GM18861 (cell line): ENCODE data around the gene SLC38A10.

Source experiments
- ATAC-seq: cut with Tn5 transposase; IDR thresholded peaks from one replicate; pipeline ENCODE4 v1.9.1; 2021; ENCODE audit not compliant: unreplicated experiment

Gene SLC38A10

DNA sequence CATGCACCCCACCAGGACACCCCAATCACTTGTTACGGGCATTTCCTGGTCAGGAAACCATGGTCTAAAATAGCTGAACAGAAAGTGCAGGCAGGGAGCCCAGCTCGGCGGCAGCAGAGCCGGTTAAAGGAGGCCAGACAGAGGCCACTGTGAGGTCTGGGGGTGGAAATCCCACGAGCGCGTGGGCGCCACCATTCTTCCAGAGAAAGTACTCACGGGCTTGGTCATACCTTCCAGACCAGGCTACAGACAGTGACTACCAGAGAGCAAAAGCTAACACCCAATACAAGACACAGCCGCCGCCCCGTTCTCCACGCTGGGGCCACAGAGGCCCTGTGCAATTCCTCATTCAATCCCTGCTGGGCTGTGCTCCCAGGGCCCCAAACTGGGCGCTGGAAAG, 84.2 kb downstream of the SLC38A10 start:
- no peak for ATAC-seq

DNA sequence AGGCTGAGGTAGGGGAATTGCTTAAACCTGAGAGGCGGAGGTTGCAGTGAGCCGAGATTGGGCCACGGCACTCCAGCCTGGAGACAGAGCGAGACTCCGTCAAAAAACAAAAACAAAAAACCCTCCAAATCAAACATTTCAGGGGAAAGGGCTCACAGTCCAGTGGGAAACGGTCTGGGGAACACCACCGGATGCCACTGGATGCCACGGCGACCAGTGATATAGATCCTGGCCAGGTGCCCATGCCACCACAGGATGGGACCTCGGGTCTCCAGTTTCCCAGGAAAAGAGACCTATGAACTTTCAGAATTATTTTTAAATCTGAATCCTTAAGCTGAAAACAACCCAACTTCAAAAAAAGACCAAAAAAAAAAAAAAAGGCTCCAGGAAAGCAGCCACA, 84.6 kb downstream of the SLC38A10 start:
- no peak for ATAC-seq

DNA sequence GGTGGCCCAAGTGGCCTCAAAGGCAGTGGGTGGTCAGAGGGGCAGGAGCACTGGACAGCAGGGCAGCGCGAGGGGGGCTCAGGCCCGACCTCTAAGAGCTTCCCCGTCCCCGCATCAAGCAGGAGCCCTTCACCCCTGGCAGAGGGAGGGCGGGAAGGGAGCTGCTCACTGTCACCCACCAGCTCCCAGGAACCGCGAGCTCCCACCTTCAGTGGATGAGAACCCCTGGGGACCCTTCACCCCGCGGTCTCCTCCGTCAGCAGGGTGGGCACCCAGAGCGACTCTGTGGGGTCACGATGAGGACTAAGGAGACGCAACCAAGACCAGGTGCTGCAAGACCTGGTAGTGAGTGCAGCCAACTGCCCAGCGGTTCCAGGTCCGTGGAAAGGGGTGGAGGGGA, 86.0 kb downstream of the SLC38A10 start:
- no peak for ATAC-seq

DNA sequence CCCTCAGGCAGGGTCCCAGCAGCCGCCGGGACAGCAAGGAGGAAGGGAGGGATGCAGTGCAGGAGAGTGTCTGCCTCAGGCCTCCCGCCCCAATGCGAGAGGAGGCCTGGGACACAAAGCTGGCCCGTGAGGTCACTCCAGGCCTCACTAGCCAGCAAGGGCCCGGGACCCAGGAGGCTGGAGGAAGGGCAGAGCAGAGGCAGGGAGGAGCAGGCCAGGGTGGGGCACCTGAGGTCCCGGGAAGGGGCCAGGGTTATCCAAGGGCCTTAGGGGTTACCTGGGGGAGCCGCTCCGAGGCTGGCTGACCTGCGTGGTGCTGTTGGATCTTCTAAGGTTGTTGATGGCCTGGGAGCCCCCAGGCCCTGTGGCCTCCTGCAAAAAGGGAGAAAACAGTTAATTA, 86.5 kb downstream of the SLC38A10 start:
- no peak for ATAC-seq

DNA sequence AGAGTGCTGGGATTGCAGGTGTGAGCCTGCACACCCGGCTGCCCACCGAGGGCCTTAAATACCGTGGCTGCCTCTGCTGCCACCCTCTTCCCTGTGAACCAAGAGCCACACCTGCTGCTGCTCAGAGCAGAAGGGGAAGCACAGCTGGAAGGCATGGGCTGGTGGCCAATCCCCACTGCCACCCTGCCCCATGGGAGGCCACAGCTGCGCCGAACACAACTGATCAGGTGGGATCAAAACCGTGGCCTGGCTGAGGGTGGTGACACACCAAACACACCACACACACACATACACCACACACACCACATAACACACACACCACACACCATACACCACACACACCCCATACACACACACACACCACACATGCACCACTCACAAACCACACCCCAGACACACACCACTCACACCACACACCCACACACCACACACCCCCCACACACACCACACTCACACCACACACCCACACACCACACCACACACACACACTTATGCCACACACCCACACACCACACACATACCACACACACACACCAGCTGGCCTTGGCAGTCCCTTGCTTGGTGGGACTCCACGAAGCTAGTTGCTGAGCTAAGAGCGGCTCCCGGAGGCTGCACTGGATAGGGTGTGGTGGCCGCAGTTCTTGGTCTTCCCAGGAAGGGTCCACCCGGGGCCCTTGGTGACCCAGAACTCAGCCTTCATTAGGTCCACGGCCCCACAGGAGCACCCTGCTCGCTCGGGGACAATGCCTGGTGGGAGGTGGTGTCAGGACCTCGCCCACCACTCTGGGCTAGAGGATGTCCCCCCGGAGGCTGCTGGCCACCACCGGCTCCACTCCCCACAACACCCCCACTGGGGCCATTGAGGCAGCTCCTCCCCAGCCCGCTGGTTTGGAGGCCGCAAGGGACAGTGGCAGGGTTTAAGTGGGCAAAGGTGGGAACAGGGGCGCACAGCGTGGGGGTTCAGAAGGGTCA, 87.2 kb downstream of the SLC38A10 start:
- ATAC-seq, result no peak

DNA sequence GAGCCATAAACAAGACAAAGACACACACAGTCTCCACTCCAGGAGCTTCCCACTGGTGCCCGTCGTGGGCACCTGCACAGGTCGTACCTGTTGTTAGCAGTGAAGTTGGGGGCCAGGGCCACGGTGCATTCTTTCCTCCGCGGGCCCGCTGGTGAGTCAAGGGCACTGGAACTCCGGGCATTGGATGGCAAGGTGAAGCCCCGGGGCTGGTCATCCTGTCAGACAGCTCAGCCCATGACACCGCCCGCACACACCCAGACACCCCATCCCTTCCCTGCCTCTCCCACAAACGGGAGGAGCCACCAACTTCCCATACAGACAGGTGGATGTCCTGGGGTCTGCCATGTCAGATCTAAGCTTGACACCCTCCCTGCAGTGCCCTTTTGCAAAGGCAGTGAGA, 88.5 kb downstream of the SLC38A10 start:
- no peak for ATAC-seq

DNA sequence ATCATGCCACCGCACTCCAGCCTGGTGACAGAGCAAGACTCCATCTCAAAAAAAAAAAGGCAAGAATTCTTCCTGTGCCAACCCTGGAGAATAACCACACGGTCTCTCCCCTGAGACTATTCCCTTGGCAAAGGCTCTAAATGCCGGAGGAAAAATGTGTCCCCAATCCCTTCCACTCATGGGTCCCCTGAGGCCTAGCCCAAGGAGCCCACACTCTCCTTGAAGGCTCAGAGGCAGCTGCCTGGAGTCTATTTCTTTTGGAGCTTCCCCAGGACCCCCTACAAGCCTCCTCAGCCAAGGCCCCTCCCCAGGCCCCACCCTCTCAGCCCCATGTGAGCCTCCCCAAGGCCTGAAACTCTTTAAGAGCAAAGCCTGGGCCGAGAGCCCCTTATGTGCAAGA, 88.9 kb downstream of the SLC38A10 start:
- no peak for ATAC-seq

DNA sequence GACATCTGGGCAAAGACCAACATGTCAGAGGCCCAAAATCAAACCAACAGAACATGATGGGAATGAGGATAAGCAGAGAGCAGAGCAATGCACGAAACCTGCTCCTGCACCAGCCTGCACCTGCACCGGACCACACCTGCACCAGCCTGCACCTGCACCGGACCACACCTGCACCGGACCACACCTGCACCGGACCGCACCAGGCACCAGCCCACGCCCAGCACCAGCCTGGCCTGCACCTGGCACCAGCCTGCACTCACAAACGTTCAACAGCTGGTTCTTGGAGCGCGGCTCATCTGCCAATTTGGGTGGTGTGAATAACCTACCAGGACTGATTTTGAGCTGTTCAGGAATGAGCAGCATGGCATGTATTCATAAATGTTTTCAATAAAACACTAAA, 90.5 kb downstream of the SLC38A10 start:
- ATAC-seq, result no peak

DNA sequence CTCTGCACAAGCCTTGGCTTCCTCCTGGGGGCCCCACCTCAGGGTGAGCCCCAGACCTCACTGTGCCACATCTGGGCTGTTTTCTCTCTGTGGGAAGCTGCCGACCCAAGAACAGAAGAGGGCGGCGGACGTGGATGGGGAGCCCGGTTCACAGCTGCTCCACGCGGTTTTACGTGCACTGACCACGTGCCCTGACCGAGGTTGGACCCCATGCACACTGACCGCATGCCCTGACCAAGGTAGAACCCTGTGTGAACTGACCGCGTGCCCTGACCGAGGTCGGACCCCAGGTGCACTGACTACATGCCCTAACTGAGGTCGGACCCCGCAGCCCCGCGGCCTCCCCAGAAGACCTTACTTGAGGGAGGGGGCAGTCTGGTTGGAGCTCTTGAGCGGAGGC, 92.0 kb downstream of the SLC38A10 start:
- ATAC-seq, result no peak

DNA sequence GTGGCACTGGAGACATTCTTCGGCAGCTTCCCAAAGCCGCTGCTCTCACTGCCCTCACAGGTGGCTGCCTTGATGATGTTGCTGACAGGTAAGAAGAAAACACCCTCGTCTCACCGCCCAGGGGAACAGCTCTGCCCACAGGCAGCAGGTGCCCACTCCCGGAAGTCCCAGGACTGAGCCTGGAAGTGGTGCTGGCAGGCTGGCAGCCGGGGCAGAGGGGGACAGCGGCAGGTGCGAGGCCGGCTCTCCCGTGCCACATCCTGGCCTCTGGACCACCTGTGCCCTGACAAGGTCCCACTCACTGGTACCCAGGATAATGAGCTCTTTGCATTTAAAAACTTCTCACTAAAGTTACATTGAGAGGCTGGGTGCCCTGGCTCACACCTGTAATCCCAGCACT, 92.8 kb downstream of the SLC38A10 start:
- ATAC-seq, result no peak

DNA sequence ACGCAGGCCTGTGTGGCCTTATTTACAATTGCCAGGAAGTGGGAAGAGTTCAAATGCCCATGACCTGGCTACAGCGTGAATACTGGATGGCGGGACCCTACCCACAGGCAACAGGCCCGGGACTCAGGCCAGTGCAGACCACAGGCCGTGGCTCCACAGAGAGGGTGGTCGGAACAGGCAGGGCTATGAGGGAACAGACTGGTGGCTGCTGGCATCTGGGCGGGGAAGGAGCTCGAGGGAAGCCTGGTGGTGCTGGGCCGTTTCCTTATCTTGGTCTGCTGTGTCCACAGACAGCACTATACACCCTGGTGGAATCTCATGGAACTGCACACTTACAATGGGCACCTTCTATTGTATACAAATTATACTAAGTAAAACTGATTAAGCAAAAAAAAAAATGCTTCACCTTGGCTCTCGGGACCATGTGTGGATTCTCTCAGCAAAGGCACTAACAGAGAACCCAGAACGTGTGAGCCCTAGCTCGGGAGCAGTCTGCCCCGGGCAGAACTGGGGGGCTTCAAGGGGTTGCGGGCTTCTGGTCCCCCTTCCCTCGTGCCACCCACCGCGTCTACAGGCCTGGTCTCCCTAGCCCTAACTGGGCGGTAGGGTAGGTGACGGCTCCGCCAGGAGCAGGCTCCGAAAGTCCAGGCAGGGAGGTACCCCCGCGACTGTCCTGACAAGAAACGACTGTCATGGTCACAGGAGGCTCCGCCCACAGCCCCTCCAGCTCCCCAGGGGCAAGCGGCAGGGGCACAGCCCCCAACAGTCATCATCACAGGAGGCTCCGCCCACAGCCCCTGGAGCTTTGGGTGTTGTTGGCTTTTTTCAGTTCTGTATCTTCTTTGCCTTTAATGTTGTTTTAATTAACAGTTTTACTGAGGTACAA, 94.2 kb downstream of the SLC38A10 start:
- ATAC-seq, result no peak

DNA sequence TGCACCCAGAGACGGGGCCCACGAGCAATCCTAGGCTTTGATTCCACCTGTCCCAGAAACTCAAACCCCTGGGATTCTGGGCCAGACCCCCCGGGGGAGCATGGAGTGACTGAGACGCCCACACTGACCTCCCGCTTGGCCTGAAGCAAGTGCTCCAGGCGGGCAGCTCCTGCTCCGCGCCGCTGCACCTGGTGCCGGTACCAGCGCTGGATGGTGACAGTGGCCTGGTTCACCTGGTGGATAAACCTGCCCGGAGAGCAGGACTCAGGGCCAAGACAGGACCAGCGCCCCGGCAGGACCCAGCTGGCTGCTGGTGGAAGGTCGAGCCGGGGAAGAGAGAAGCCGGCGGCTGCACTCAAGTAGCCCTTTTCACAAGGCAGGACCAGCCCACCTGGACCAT, 94.9 kb downstream of the SLC38A10 start:
- ATAC-seq, result no peak

DNA sequence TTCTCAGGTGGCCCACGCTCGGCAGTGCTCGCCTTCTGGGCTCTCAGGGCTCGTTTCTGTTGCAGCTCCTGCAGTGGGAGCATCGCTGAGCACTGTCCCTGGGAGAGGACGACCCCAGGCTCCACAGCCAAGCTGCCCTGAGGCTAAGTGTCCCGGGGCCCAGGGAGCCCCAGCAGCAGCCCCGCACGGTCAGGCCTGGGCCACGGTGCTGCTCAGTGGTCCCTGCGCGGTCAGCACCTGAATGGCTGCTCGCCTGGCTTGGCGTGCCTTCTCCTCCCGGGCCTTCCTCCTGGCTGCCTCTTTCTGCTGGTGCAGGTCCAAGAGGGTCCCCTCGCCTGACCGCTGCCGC, 95.7 kb downstream of the SLC38A10 start:
- ATAC-seq, result no peak

DNA sequence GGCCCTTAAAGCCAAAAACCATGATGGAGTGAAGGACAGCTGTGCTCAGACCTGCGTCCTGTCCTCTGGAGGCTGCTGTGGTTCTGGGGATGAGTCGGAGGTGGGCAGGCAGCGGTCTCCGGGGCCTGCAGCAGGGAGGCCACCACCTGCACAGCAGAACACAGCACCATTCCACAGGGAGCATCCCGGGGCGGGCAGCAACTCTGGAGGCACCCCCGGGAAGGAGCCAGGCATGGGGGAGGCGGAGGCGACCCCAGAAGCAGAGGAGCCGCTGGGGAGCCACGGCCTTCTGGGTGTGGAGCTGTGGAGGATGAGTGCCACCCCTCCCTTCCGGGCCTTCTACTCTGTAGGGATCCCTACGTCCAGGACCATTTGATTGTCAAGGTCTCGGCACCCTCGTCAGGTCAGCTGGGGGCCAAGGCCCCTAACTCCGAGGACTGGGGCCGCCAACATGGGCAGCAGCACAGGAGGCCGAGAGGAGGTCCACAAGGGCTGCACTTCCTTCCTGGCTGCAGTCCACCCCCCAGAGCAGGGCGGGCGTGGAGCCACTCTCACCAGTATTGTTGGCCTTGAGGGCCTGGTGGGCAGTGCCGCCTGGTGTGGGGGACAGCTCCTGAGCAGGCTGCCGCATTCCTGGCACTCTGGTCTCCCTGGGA, 96.2 kb downstream of the SLC38A10 start:
- ATAC-seq, result no peak

DNA sequence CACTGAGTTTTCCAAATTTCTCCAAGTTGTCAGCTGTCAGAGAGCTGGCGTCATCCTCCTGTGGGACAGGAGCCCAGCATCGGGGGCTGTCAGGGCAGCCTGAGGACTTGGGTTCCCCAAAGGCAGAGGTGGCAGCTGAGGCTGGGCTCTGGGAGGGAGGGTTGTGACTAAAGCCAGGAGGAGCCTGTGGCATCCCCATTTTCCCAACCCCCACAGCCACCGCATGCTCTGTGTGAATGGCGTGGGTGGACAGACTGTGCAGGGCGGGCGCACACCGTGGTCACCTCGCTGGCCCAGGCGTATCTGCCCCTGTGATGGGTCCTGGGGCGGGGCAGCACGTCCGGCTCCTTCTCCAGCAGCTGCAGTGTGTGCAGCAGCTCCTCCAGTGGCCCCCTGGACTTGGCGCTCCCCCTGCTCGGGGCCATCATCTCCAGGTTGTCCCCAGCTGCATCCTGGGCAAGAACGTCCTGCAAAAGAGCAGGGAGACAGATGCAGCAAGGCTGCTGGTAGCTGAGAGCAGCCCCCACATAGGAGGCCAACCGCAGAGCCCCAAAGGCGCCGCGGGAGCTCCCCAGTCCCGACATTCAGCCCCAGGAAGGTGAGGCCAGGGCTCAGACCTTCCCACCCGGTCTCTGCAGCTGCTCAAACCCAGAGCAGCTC, 97.1 kb downstream of the SLC38A10 start:
- no peak for ATAC-seq

DNA sequence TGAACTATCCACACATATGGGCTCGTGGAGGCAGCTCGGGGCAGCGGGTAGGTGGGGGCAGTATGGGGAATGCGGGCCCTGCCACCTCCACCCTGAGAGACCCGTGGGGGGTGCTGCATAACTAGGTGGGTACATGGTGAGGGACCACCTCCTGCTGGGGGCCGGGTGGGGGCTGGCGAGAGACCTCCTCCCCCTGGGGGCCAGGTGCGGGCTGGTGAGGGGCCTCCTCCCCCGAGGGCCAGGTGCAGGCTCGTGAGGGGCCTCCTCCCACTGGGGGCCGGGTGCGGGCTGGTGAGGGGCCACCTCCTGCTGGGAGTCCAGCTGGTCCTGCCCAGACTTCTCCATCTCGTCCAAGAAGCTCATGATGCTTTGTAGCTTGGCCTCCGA, 97.7 kb downstream of the SLC38A10 start:
- no peak for ATAC-seq

DNA sequence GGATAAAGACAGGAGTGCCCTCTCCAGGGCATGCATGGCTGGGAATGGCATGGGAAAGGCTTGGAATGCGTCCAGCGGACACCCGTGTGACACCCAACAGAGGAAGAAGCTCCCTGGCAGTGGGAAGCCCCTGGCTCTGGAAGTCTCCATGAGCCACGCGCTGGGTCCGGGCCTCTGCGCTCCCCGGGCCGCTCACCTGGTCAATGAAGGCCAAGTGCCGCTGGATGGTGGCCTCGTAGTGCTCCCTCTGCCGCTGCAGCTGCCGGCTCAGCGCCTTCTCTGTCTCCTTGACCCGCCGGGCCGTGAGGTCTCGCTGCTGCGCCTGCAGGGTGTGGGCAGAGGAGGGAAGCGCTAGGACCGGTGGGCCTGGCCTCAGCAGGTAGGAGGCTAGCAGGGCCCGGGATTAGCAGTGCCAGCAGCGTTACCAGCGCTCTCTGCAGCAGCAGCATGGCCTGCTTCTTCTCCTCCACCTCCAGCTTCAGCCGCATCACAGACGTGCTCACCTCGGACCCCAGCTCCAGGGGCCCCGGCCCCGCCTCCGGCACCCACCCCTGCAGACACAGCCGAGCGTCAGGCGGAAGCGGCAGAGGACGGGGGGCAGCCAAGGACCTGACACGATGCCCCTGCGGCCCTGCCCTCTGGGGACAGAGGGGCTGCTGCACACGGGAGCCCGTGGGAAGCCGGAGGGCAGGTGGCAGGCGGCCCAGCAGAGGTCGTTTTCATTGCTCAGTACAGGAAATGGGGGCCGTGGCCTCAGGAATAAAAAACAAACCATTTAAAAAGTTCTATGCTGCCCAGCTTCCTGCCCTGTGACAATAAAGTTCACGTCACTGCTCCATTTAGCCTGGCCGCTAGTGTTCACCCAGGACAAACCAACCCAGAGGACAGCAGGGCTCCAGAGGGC, 98.3 kb downstream of the SLC38A10 start:
- ATAC-seq, result no peak

DNA sequence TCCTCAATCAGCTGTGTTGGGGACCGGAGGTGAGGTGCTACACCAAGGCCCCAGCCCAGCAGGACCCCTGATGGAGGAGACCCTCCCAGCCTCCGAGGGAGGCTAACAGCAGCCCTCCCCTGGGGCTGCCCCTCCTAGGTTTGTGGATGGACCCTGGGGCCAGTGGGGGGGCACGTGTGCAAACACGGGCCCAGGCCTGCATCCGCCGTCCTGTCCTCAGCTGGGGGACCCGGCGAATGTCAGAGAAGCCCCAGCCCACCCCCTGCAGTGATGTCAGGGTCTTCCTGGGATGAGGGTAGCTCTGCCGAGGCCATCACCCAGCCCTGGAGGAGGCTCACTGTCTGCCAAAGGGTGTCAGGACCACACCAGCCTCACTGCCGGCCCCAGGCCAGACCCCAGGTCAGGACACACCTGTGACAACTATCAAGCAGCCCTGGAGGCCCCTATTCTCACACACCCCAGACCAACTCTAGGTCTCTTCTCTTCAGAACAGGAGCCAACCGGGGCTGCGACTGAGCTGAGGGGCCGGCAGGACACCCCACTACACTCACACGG, 99.1 kb downstream of the SLC38A10 start:
- no peak for ATAC-seq
